Calu3 (cell line): ENCODE measurements around the gene COL20A1. TPM values are rescaled to one million over a fixed set of nuclear protein-coding genes. Genes with fewer than 3 reads are reported as not detected.

ENCODE experiments used
- BruUV-seq: library from RNA; stranded (reverse); fragments of 400-500 nt; replicated peaks from 2 replicates; lab custom pipeline; 2021; lab: Mats Ljungman, UMichigan
- CTCF ChIA-PET: fragments of 300-600 bp; sonication (Branson Sonifier 250); formaldehyde crosslinking; loops from one replicate; lab custom pipeline; 2022; ENCODE audit warnings: antibody characterized with exemption; lab: Charles Lee
- DNase-seq: peaks from one replicate; pipeline ENCODE4 v3.0.0; 2022
- H3K27ac Mint-ChIP-seq: one replicate; pipeline ENCODE4 v1.8.0; 2022; ENCODE audit warnings: mixed read lengths; ENCODE audit not compliant: unreplicated experiment
- H3K27me3 Mint-ChIP-seq: one replicate; pipeline ENCODE4 v1.8.0; 2022; ENCODE audit warnings: mixed read lengths; ENCODE audit not compliant: unreplicated experiment
- H3K36me3 Mint-ChIP-seq: one replicate; pipeline ENCODE4 v1.8.0; 2022; ENCODE audit warnings: mild to moderate bottlenecking, moderate library complexity, mixed read lengths; ENCODE audit not compliant: insufficient read depth, unreplicated experiment
- H3K4me1 Mint-ChIP-seq: one replicate; pipeline ENCODE4 v1.8.0; 2022; ENCODE audit warnings: mild to moderate bottlenecking, low read depth, mixed read lengths; ENCODE audit not compliant: unreplicated experiment
- H3K4me3 Mint-ChIP-seq: one replicate; pipeline ENCODE4 v1.8.0; 2022; ENCODE audit warnings: mild to moderate bottlenecking, low read depth, moderate library complexity, mixed read lengths; ENCODE audit not compliant: unreplicated experiment
- H3K9me3 Mint-ChIP-seq: one replicate; pipeline ENCODE4 v1.8.0; 2022; ENCODE audit warnings: low read depth, mixed read lengths; ENCODE audit not compliant: unreplicated experiment
- intact Hi-C: fragments of 100-400 bp; cut with micrococcal nuclease; formaldehyde crosslinking; loops from one replicate; pipeline ENCODE4 v1.10.0; 2022; ENCODE audit not compliant: unreplicated experiment
- total RNA-seq: library from RNA; stranded (reverse); gene quantifications from 2 replicates; pipeline ENCODE4 v1.2.3, GENCODE V29; 2022
- TF ChIP-seq, protein P1 (sequence below): fragments of 200-600 bp; IDR thresholded peaks from one replicate; pipeline ENCODE4 v1.8.0; 2022; ENCODE audit warnings: antibody characterized with exemption; ENCODE audit not compliant: unreplicated experiment

COL20A1 gene
- total RNA-seq, 1 experiment from 2014 or later = not detected

GRCh38 chr20:63297371-63297781 is 4.4 kb downstream of the COL20A1 start:
- Mint-ChIP-seq H3K27ac (no peak overlapping the region), H3K27me3 (peaks cover 100% of the 10 kb centered on the region), H3K4me3 (no peak overlapping the region), H3K4me1 (no peaks in the 10 kb centered on the region), H3K36me3 (peaks cover 14% of the 10 kb centered on the region), H3K9me3 (peaks cover 3% of the 10 kb centered on the region)
- no TSS peak for BruUV-seq
- no peak for DNase-seq
- CTCF ChIA-PET = interaction anchor here (4.5 kb wide), 1 partner anchor 11 kb away, joined by 21 read pairs; no protein-coding TSS in a partner anchor
- TF ChIP-seq, protein P1, sequence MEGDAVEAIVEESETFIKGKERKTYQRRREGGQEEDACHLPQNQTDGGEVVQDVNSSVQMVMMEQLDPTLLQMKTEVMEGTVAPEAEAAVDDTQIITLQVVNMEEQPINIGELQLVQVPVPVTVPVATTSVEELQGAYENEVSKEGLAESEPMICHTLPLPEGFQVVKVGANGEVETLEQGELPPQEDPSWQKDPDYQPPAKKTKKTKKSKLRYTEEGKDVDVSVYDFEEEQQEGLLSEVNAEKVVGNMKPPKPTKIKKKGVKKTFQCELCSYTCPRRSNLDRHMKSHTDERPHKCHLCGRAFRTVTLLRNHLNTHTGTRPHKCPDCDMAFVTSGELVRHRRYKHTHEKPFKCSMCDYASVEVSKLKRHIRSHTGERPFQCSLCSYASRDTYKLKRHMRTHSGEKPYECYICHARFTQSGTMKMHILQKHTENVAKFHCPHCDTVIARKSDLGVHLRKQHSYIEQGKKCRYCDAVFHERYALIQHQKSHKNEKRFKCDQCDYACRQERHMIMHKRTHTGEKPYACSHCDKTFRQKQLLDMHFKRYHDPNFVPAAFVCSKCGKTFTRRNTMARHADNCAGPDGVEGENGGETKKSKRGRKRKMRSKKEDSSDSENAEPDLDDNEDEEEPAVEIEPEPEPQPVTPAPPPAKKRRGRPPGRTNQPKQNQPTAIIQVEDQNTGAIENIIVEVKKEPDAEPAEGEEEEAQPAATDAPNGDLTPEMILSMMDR = no peak
- intact Hi-C loops = no loop called here

- no TSS peak for BruUV-seq
- no peaks in the 10 kb centered on the region for H3K4me1 Mint-ChIP-seq
- H3K9me3 Mint-ChIP-seq = peaks cover 3% of the 10 kb centered on the region
- H3K27ac Mint-ChIP-seq = no peak overlapping the region
- H3K36me3 Mint-ChIP-seq = peaks cover 14% of the 10 kb centered on the region
- intact Hi-C loops = no loop called here
- TF ChIP-seq, protein P1 = no peak
- H3K4me3 Mint-ChIP-seq = no peak overlapping the region
- CTCF ChIA-PET = interaction anchor here (4.5 kb wide), 1 partner anchor 11 kb away, joined by 21 read pairs; no protein-coding TSS in a partner anchor
- no peak for DNase-seq
- H3K27me3 Mint-ChIP-seq = peaks cover 100% of the 10 kb centered on the region
Observed at GRCh38 chr20:63297796-63298572, 5.0 kb downstream of the COL20A1 start.

DNA sequence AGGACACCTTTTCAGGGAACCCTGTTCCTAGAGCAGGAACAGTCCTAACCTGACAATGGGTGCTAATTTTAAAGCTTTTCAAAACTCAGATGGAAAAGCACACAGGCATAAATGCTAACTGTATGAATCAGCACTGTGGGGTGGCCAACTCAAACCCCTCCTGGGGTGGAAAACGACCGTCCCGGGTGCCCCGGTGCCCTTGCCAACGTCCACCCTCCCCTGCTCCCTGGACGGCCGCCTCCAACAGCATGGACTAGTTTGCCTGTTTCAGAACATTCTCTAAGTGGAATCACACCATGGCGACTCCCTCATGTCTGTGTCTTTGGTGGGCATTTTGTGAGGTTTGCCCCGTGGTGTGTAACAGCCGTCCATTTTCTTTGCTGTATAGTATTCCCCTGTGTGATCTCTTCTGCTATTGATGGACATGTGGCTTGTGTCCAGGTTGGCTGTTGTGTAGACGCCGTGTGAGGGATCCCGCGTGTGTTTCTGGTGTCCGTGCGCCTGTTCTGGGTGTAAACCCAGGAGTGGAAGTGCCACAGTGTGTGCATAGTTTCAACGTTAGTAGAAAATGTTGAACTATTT is 5.8 kb downstream of the COL20A1 start:
- peaks cover 3% of the 10 kb centered on the region for H3K9me3 Mint-ChIP-seq
- CTCF ChIA-PET = interaction anchor here (0.5 kb wide), 1 partner anchor 328 kb away, joined by 10 read pairs; no protein-coding TSS in a partner anchor
- H3K36me3 Mint-ChIP-seq = peaks cover 7% of the 10 kb centered on the region
- TF ChIP-seq, protein P1 = no peak
- H3K27me3 Mint-ChIP-seq = peaks cover 97% of the 10 kb centered on the region
- intact Hi-C loops = no loop called here
- H3K4me3 Mint-ChIP-seq = no peak overlapping the region
- H3K27ac Mint-ChIP-seq = no peak overlapping the region
- BruUV-seq = no TSS peak
- DNase-seq = no peak
- no peaks in the 10 kb centered on the region for H3K4me1 Mint-ChIP-seq

DNA sequence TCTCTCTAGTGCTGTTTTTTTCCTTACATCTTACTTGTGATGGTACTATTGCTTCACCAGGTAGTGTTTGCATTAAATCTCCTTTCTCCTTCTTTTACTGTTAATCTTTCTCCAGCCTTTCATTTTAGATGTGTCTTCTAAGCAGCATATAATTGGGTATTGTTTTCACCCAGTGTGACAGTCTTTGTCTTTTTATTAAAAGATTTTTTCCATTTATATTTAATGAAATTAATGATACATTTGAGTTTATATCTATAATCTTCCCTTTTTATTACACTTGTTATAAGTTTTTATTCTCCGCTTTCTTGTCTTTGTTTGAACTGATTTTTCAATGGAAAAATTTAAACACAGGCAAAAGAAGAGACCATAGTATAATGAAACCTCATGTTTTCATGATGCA is 8.7 kb downstream of the COL20A1 start:
- Mint-ChIP-seq H3K27me3 (peaks cover 89% of the 10 kb centered on the region), H3K4me3 (no peak overlapping the region), H3K4me1 (no peaks in the 10 kb centered on the region), H3K9me3 (peaks cover 3% of the 10 kb centered on the region), H3K36me3 (no peaks in the 10 kb centered on the region), H3K27ac (no peak overlapping the region)
- intact Hi-C loops = no loop called here
- no TSS peak for BruUV-seq
- CTCF ChIA-PET = no interaction called here
- TF ChIP-seq, protein P1 = no peak
- no peak for DNase-seq
